ENCODE data around the gene RPRML. TPM values are rescaled to one million over a fixed set of nuclear protein-coding genes. Genes with fewer than 3 reads are reported as not detected.

The RPRML gene
- total RNA-seq, 1 experiment from 2014 or later: 0.54 TPM

DNA sequence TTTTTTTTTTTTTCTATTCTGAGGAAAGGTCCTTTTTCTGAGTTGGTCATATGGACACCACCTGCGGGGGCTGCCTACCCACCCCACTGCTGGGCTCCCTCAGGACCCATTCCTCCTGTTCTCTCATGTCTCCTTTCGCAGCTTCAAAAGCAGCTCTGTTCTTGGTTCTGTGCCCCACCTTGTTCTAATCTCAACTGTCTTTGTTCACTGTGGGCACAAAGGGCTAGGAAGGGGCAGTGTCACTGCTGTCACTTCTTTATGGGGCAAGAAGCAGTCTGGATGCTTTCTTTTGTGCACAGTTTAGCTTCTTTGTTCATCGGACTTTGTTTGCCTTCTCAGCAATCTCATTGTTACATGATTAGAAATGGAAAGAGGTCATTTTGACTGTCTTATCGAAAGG, 49.0 kb downstream of the RPRML start:
- no peak for DNase-seq (ENCODE audit: low read depth, low spot score)
- ATAC-seq: no peak
- ChIA-PET POLR2A (interaction anchor here (0.5 kb wide), 1 partner anchor 50 kb away, joined by 4 read pairs; no protein-coding TSS in a partner anchor), CTCF (no interaction called here)
- intact Hi-C loops (cut with micrococcal nuclease; ENCODE audit: unreplicated experiment) (no loop called here), in situ Hi-C loops (cut with HindIII; ENCODE audit: low pct_unique_long_range_greater_than_20kb, low sequenced_read_pairs) (no loop called here)
- no TSS peak for BruUV-seq (replicated peaks)
- Histone ChIP-seq H3K27ac (ENCODE audit: low read length) (no peak overlapping the region), H3K9me3 (ENCODE audit: control insufficient read depth, insufficient read depth, low read depth, low read length) (no peaks in the 10 kb centered on the region), H3K4me1 (ENCODE audit: control insufficient read depth, insufficient read depth, low read length) (no peaks in the 10 kb centered on the region), H3K27me3 (ENCODE audit: control insufficient read depth, insufficient read depth, low read length) (no peaks in the 10 kb centered on the region), H3K36me3 (ENCODE audit: control insufficient read depth, insufficient read depth, low read length) (peaks cover 16% of the 10 kb centered on the region), H3K4me3 (ENCODE audit: low read depth in 2 of 2, low read length in 2 of 2) (no peak overlapping the region)
- TF ChIP-seq CTCF (IDR thresholded peaks at IDR 0.05) (no peak), REST (IDR thresholded peaks at IDR 0.05; ENCODE audit: insufficient read depth in 1 of 2, low read depth in 2 of 2, low read length in 1 of 2) (no peak), TCF7L2 (IDR thresholded peaks at IDR 0.05; ENCODE audit: low read depth, low read length) (no peak), POLR2AphosphoS5 (IDR thresholded peaks at IDR 0.05; ENCODE audit: low read depth, low read length) (no peak), SIN3A (IDR thresholded peaks at IDR 0.05; ENCODE audit: borderline replicate concordance, insufficient read depth, low read depth, low read length) (no peak)

DNA sequence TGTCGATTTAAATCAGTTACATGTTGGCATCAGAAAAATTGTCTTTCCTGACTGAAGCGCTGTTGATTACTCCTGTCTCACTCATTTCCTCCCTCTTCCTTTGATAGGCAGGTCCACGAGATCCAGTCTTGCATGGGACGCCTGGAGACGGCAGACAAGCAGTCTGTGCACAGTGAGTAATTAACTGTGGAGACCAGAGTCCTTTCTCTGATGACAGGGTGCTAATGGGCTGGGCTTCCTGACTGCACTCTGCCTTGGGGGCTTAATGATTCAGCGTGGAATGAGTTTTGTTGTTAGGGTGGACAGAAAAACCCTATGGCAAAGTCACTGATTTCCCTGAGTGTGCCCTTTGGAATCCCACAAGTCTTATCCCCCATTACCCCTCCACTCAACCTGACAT, 49.6 kb downstream of the RPRML start:
- intact Hi-C loops (cut with micrococcal nuclease; ENCODE audit: unreplicated experiment): loop anchor here (10.0 kb wide), 1 partner anchor 85 kb away; no protein-coding TSS in a partner anchor
- CTCF ChIA-PET: no interaction called here
- no peak for DNase-seq (ENCODE audit: low read depth, low spot score)

More for the DNA sequence above, 49.6 kb downstream of the RPRML start:
- TF ChIP-seq TCF7L2 (IDR thresholded peaks at IDR 0.05; ENCODE audit: low read depth, low read length): no peak
- no peak for TF ChIP-seq CTCF (IDR thresholded peaks at IDR 0.05)
- TF ChIP-seq REST (IDR thresholded peaks at IDR 0.05; ENCODE audit: insufficient read depth in 1 of 2, low read depth in 2 of 2, low read length in 1 of 2): no peak
- TF ChIP-seq SIN3A (IDR thresholded peaks at IDR 0.05; ENCODE audit: borderline replicate concordance, insufficient read depth, low read depth, low read length): no peak
- no peak for TF ChIP-seq POLR2AphosphoS5 (IDR thresholded peaks at IDR 0.05; ENCODE audit: low read depth, low read length)
- no TSS peak for BruUV-seq (replicated peaks)
- Histone ChIP-seq H3K27ac (ENCODE audit: low read length) (no peak overlapping the region), H3K27me3 (ENCODE audit: control insufficient read depth, insufficient read depth, low read length) (no peaks in the 10 kb centered on the region), H3K9me3 (ENCODE audit: control insufficient read depth, insufficient read depth, low read depth, low read length) (no peaks in the 10 kb centered on the region), H3K4me3 (ENCODE audit: low read depth in 2 of 2, low read length in 2 of 2) (no peak overlapping the region), H3K36me3 (ENCODE audit: control insufficient read depth, insufficient read depth, low read length) (peaks cover 16% of the 10 kb centered on the region), H3K4me1 (ENCODE audit: control insufficient read depth, insufficient read depth, low read length) (peaks cover under 1% of the 10 kb centered on the region; the same call in 1 of the 2 replicates)
- POLR2A ChIA-PET: no interaction called here
- no peak for ATAC-seq
- in situ Hi-C loops (cut with HindIII; ENCODE audit: low pct_unique_long_range_greater_than_20kb, low sequenced_read_pairs): no loop called here

Measured in Panc1 (cell line).